GM23338 (cell line): ENCODE data around the gene GNB5.

ENCODE experiments used
- CREB1 ChIP-seq: fragments of 250-450 bp; sonication (Bioruptor Pico); IDR thresholded peaks from 2 replicates; pipeline ENCODE4 v1.5.0; 2020; ENCODE audit warnings: low read depth, mild to moderate bottlenecking, moderate library complexity
- CTCF ChIP-seq, 2 experiments: fragments of 200-600 bp in 1 of 2; sonication (generic) in 1 of 2; conservative IDR thresholded peaks; 2 replicates each; pipeline versions ENCODE4 v1.5.1 to v1.6.1; 2016 to 2017; ENCODE audit warnings: antibody characterized with exemption in 2 of 2, low read depth in 2 of 2, mild to moderate bottlenecking in 2 of 2, moderate library complexity in 1 of 2
- ETS1 ChIP-seq: IDR thresholded peaks from 2 replicates; pipeline ENCODE4 v1.6.1; 2016; ENCODE audit warnings: antibody characterized with exemption
- EZH2 ChIP-seq: fragments of 200-600 bp; sonication (generic); IDR thresholded peaks from one replicate; pipeline ENCODE4 v1.8.0; 2017; ENCODE audit warnings: antibody characterized with exemption, mild to moderate bottlenecking, low read depth; ENCODE audit not compliant: unreplicated experiment
- EZH2phosphoT487 ChIP-seq: fragments of 200-600 bp; sonication (generic); IDR thresholded peaks from one replicate; pipeline ENCODE4 v1.8.1; 2018; ENCODE audit warnings: antibody characterized with exemption; ENCODE audit not compliant: unreplicated experiment
- JUNB ChIP-seq: IDR thresholded peaks from one replicate; pipeline ENCODE4 v1.6.1; 2016; ENCODE audit warnings: antibody characterized with exemption; ENCODE audit not compliant: unreplicated experiment
- POLR2AphosphoS5 ChIP-seq: IDR thresholded peaks from 2 replicates; pipeline ENCODE4 v1.6.1; 2016; ENCODE audit warnings: antibody characterized with exemption, low read depth
- REST ChIP-seq: IDR thresholded peaks from one replicate; pipeline ENCODE4 v1.6.1; 2018; ENCODE audit warnings: antibody characterized with exemption; ENCODE audit not compliant: unreplicated experiment
- STAT1 ChIP-seq: IDR thresholded peaks from one replicate; pipeline ENCODE4 v1.6.1; 2016; ENCODE audit warnings: antibody characterized with exemption; ENCODE audit not compliant: unreplicated experiment
- ZNF114 ChIP-seq: fragments of 250-450 bp; sonication (Bioruptor Pico); IDR thresholded peaks from 2 replicates; pipeline ENCODE4 v1.5.0; 2020; ENCODE audit warnings: mild to moderate bottlenecking, moderate library complexity
- ZNF331 ChIP-seq: fragments of 250-450 bp; sonication (Bioruptor Pico); IDR thresholded peaks from 2 replicates; pipeline ENCODE4 v1.5.0; 2020; ENCODE audit warnings: low read depth, mild to moderate bottlenecking, moderate library complexity
- ZNF462 ChIP-seq: fragments of 250-450 bp; sonication (Bioruptor Pico); IDR thresholded peaks from 2 replicates; pipeline ENCODE4 v1.5.0; 2020; ENCODE audit warnings: mild to moderate bottlenecking, moderate library complexity

GRCh38 chr15:52144656-52145178, 46.5 kb downstream of the GNB5 start:
- TF ChIP-seq POLR2AphosphoS5 (no peak), CTCF (conservative IDR thresholded peaks at IDR 0.05; ENCODE audit: low read depth in 2 of 2) (no peak), CREB1 (CRISPR knock-in tag) (no peak), ZNF114 (CRISPR knock-in tag) (no peak), STAT1 (no peak), EZH2phosphoT487 (no peak), JUNB (no peak), EZH2 (no peak), REST (no peak), ETS1 (no peak), ZNF462 (no peak), ZNF331 (CRISPR knock-in tag) (no peak)
